SK-N-SH (cell line): Measurements from ENCODE around the gene MRPS22. TPM values are rescaled to one million over a fixed set of nuclear protein-coding genes. Genes with fewer than 3 reads are reported as not detected.

Experiments used
- CTCF ChIA-PET: fragments of 300-600, 350-600 bp; formaldehyde crosslinking; extraction: SDS; loops from one replicate; lab custom pipeline; 2021; lab: Yijun Ruan, JAX
- POLR2A ChIA-PET: fragments of 350-600 bp; sonication (Branson Sonifier 250); formaldehyde crosslinking; extraction: SDS; loops from one replicate; lab custom pipeline; 2020; ENCODE audit warnings: antibody characterized with exemption, inconsistent platforms; lab: Yijun Ruan, JAX
- DNase-seq: peaks from one replicate; pipeline ENCODE4 v3.0.0; 2012
- H2AFZ ChIP-seq: fragments of 200-600 bp; sonication (generic); 2 replicates; pipeline ENCODE4 v1.8.1; 2016; ENCODE audit warnings: antibody characterized with exemption, mild to moderate bottlenecking, low read depth
- H3F3A ChIP-seq: fragments of 200-600 bp; sonication (generic); replicated peaks from 2 replicates; pipeline ENCODE3; 2016; ENCODE audit warnings: antibody characterized with exemption, mild to moderate bottlenecking; ENCODE audit not compliant: insufficient read depth
- H3K27ac ChIP-seq, 2 experiments: fragments of 200-500 bp in 1 of 2; fragments of 200-600 bp in 1 of 2; sonication (Bioruptor generic) in 1 of 2; sonication (generic), shearing (Covaris generic) in 1 of 2; 2 replicates each; pipeline versions ENCODE4 v1.5.1 to v1.6.1; 2014 to 2016; ENCODE audit warnings: low read depth in 2 of 2, inconsistent platforms in 1 of 2, low read length in 1 of 2, mild to moderate bottlenecking in 1 of 2, mixed read lengths in 1 of 2
- H3K27me3 ChIP-seq: fragments of 200-600 bp; sonication (generic), shearing (Covaris generic); 2 replicates; pipeline ENCODE4 v1.6.1; 2016; ENCODE audit warnings: mixed run types; ENCODE audit not compliant: insufficient read depth
- H3K36me3 ChIP-seq, 2 experiments: fragments of 200-500 bp in 1 of 2; fragments of 200-600 bp in 1 of 2; sonication (Bioruptor generic) in 1 of 2; sonication (generic) in 1 of 2; replicated peaks in 1 of 2; 2 replicates each; pipeline versions ENCODE3 to v1.5.1; 2014 to 2016; ENCODE audit warnings: low read length in 1 of 2, mild to moderate bottlenecking in 1 of 2; ENCODE audit not compliant: insufficient read depth in 2 of 2, control insufficient read depth in 1 of 2
- H3K4me1 ChIP-seq, 2 experiments: fragments of 200-500 bp in 1 of 2; fragments of 200-600 bp in 1 of 2; sonication (Bioruptor generic) in 1 of 2; sonication (generic), shearing (Covaris generic) in 1 of 2; 2 replicates each; pipeline versions ENCODE4 v1.5.1 to v1.6.1; 2014 to 2016; ENCODE audit warnings: low read depth in 1 of 2, low read length in 1 of 2, mixed run types in 1 of 2; ENCODE audit not compliant: insufficient read depth in 2 of 2, control insufficient read depth in 1 of 2
- H3K4me2 ChIP-seq: fragments of 200-600 bp; sonication (generic), shearing (Covaris generic); 2 replicates; pipeline ENCODE4 v1.6.1; 2017; ENCODE audit warnings: mixed run types
- H3K4me3 ChIP-seq, 2 experiments: fragments of 200-500 bp in 1 of 2; fragments of 200-600 bp in 1 of 2; sonication (Bioruptor generic) in 1 of 2; sonication (generic), shearing (Covaris generic) in 1 of 2; 2 replicates each; pipeline versions ENCODE4 v1.5.1 to v1.8.1; 2014 to 2016; ENCODE audit warnings: low read depth in 2 of 2, inconsistent platforms in 1 of 2, low read length in 1 of 2, mild to moderate bottlenecking in 1 of 2, mixed read lengths in 1 of 2, moderate library complexity in 1 of 2
- H3K79me2 ChIP-seq: fragments of 200-600 bp; sonication (generic); 2 replicates; pipeline ENCODE4 v1.8.1; 2017; ENCODE audit warnings: mild to moderate bottlenecking; ENCODE audit not compliant: insufficient read depth
- H3K9ac ChIP-seq: fragments of 200-600 bp; sonication (generic); 2 replicates; pipeline ENCODE4 v1.6.1; 2017; ENCODE audit warnings: mixed run types
- H3K9me2 ChIP-seq: fragments of 200-600 bp; sonication (generic); 2 replicates; pipeline ENCODE4 v1.6.1; 2017; ENCODE audit warnings: mixed run types
- H3K9me3 ChIP-seq: fragments of 200-600 bp; sonication (generic); 2 replicates; pipeline ENCODE4 v1.6.1; 2017; ENCODE audit warnings: mixed run types, mild to moderate bottlenecking, moderate library complexity
- H4K20me1 ChIP-seq: fragments of 200-600 bp; sonication (generic); 2 replicates; pipeline ENCODE4 v1.6.1; 2017; ENCODE audit warnings: mild to moderate bottlenecking, mixed run types; ENCODE audit not compliant: insufficient read depth
- EP300 ChIP-seq, 2 experiments: IDR thresholded peaks; 2 replicates each; pipeline versions ENCODE4 v1.4.0 to v1.6.1; 2012; ENCODE audit warnings: borderline replicate concordance in 1 of 2, low read depth in 1 of 2, low read length in 1 of 2
- EZH2phosphoT487 ChIP-seq: fragments of 200-600 bp; sonication (generic); IDR thresholded peaks from 2 replicates; pipeline ENCODE4 v1.6.1; 2017; ENCODE audit warnings: low read depth, mixed run types, mild to moderate bottlenecking, antibody characterized with exemption, moderate library complexity, borderline replicate concordance
- JUND ChIP-seq: IDR thresholded peaks from 2 replicates; pipeline ENCODE4 v1.4.0; 2012
- MEF2A ChIP-seq: IDR thresholded peaks from 2 replicates; pipeline ENCODE4 v1.4.0; 2012; ENCODE audit warnings: low read depth, borderline replicate concordance
- MXI1 ChIP-seq: IDR thresholded peaks from 2 replicates; pipeline ENCODE4 v1.6.1; 2012; ENCODE audit warnings: mild to moderate bottlenecking, low read depth, low read length, improper control_type of control experiment
- NFIC ChIP-seq: IDR thresholded peaks from 2 replicates; pipeline ENCODE4 v1.4.0; 2012; ENCODE audit warnings: borderline replicate concordance
- NRF1 ChIP-seq: IDR thresholded peaks from 2 replicates; pipeline ENCODE4 v1.6.1; 2012; ENCODE audit warnings: low read depth, mild to moderate bottlenecking, low read length
- POLR2AphosphoS5 ChIP-seq: IDR thresholded peaks from 2 replicates; pipeline ENCODE4 v1.6.1; 2012; ENCODE audit warnings: low read depth, low read length
- RXRA ChIP-seq: IDR thresholded peaks from 2 replicates; pipeline ENCODE4 v1.4.0; 2012; ENCODE audit warnings: low read depth, mild to moderate bottlenecking, borderline replicate concordance
- SIN3A ChIP-seq: IDR thresholded peaks from 2 replicates; pipeline ENCODE4 v1.6.1; 2012; ENCODE audit warnings: low read depth, mild to moderate bottlenecking, low read length, moderate library complexity, borderline replicate concordance
- SMC3 ChIP-seq: IDR thresholded peaks from 2 replicates; pipeline ENCODE4 v1.6.1; 2012; ENCODE audit warnings: low read depth, low read length, improper control_type of control experiment
- TCF12 ChIP-seq: IDR thresholded peaks from 2 replicates; pipeline ENCODE4 v1.4.0; 2012
- USF1 ChIP-seq: IDR thresholded peaks from 2 replicates; pipeline ENCODE4 v1.4.0; 2012; ENCODE audit warnings: low read depth, borderline replicate concordance
- WGBS: methylation state at CpG from one replicate; pipeline ENCODE4 v1.1.6; 2017; ENCODE audit warnings: low lambda C conversion rate; 5-methylcytosine and 5-hydroxymethylcytosine counted together
- polyA plus RNA-seq, 3 experiments: library from polyadenylated mRNA; depleted of rRNA; stranded (reverse); fragments of >200 nt; gene quantifications; 2 replicates each; pipeline ENCODE4 v1.2.3, GENCODE V29; 2012
- TF ChIP-seq, protein P1 (sequence below): fragments of 200-600 bp; sonication (generic); IDR thresholded peaks from 2 replicates; pipeline ENCODE4 v1.6.1; 2017; ENCODE audit warnings: antibody characterized with exemption, mild to moderate bottlenecking, moderate library complexity

Gene MRPS22
- polyA plus RNA-seq, 1 of the 3 experiments (the other 2 are of a cell fraction) = 50.6 TPM

DNA sequence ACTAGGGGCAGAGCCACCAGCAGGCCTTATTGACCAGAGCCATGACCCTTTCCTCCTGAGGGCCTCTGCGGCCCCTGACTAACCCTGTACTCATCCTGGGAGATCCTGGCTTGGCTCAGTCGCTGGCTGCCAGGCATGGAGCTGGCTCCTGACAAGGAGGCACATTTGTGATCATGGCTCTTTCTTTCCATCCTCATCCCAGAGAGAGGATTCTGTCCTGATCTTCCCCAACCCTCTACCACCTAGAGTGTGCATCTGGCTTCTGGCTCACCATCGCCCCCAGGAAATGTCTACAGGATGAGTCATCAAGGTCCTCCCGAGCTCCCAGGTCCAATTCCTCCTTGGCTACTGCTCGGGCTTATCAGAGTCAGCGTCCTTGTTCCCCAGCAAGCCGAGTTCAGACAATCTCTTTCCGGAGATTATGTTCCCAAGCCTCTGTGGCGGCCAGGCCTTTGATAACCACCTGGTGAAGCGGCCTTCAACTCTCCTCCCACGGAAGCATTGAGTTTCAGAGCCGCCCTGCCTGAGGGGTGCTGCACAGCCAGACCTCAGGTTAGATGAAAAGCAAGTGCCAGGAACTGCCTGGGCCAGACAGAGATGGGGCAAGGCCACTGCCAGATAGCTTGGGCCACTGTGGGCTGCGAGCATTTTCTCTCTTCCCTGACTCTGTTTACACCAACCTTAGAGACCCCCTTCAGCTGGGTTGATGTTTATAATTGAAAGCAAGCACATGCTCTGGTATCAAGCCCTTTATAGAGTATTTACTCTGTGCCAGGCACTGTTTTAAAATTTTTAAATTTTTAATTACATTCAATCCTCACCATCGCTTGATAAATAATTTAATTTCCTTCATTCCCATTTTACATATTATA lies 44.3 kb upstream of the MRPS22 start (continued):
- TF ChIP-seq NRF1 (no peak), MEF2A (no peak), MXI1 (no peak), USF1 (no peak), TCF12 (peak; percentile 53), SIN3A (no peak), POLR2AphosphoS5 (no peak), EP300 (IDR thresholded peaks at IDR 0.05; ENCODE audit: borderline replicate concordance in 1 of 2, low read depth in 1 of 2, low read length in 1 of 2) (0 out of 4 replicates have a peak, but pooled peaks of 1 of the 2 experiments have one; percentile 11), SMC3 (no peak), JUND (0 out of 2 replicates have a peak, but pooled peaks have one; percentile 59), NFIC (peak; percentile 39; the same call in 1 of the 2 replicates), EZH2phosphoT487 (no peak), RXRA (no peak)
- TF ChIP-seq, protein P1, sequence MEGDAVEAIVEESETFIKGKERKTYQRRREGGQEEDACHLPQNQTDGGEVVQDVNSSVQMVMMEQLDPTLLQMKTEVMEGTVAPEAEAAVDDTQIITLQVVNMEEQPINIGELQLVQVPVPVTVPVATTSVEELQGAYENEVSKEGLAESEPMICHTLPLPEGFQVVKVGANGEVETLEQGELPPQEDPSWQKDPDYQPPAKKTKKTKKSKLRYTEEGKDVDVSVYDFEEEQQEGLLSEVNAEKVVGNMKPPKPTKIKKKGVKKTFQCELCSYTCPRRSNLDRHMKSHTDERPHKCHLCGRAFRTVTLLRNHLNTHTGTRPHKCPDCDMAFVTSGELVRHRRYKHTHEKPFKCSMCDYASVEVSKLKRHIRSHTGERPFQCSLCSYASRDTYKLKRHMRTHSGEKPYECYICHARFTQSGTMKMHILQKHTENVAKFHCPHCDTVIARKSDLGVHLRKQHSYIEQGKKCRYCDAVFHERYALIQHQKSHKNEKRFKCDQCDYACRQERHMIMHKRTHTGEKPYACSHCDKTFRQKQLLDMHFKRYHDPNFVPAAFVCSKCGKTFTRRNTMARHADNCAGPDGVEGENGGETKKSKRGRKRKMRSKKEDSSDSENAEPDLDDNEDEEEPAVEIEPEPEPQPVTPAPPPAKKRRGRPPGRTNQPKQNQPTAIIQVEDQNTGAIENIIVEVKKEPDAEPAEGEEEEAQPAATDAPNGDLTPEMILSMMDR = no peak
- TF ChIP-seq, all 33 proteins: peak for 5

- Histone ChIP-seq H3K36me3 (no peaks in the 10 kb centered on the region), H3K79me2 (no peaks in the 10 kb centered on the region), H3F3A (peaks cover 12% of the 10 kb centered on the region), H3K4me3 (no peak overlapping the region), H3K27me3 (no peaks in the 10 kb centered on the region), H3K4me2 (no peak overlapping the region), H3K27ac (no peak overlapping the region; a peak in 1 of 4 replicates), H3K4me1 (peaks cover 5 to 31% of the 10 kb centered on the region in 2 experiments; a peak in 3 of 4 replicates), H4K20me1 (no peaks in the 10 kb centered on the region), H3K9me2 (no peaks in the 10 kb centered on the region), H3K9ac (no peak overlapping the region), H3K9me3 (no peaks in the 10 kb centered on the region), H2AFZ (no peak overlapping the region)
- POLR2A ChIA-PET = no interaction called here
- no peak for TF ChIP-seq POLR2AphosphoS5
- 94% methylated on average over 3 of the region's 3 CpGs for WGBS
- CTCF ChIA-PET = interaction anchor here (1.5 kb wide), 1 partner anchor 19 kb away, joined by 6 read pairs; no protein-coding TSS in a partner anchor
- no peak for DNase-seq
Measured at GRCh38 chr3:139300416-139300815, 43.4 kb upstream of the MRPS22 start.
